NCI-H1417 (cell line): Measurements from ENCODE around the gene PCSK6.
"Not testable (repeated sequence)": the region's sequence is repeated elsewhere in the genome, so short reads cannot be mapped to it uniquely, and the experiment has no call there.

Experiments
- DNase-seq, 3 experiments: peaks; one replicate each; lab custom pipeline; 2025; lab: John Stamatoyannopoulos, UW

The PCSK6 gene

GRCh38 chr15:101376615-101377395 is 112.7 kb downstream of the PCSK6 start:
- no peak for DNase-seq

DNA sequence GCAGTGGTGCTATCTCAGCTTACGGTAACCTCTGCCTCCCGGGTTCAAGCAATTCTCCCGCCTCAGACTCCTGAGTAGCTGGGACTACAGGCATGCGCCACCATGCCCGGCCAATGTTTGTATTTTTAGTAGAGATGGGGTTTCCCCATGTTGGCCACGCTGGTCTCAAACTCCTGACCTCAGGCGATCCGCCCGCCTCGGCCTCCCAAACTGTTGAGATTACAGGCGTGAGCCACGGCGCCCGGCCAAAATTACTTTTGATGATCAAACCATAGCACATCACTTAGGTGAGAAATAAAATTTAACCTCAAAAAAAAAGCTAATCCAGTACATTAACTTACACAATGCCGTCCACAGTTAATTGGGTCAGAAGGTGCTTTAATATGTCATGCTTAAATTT is 114.5 kb downstream of the PCSK6 start:
- not testable (repeated sequence) for DNase-seq

- no peak for DNase-seq
Observed at GRCh38 chr15:101374326-101374725, 115.2 kb downstream of the PCSK6 start.

DNA sequence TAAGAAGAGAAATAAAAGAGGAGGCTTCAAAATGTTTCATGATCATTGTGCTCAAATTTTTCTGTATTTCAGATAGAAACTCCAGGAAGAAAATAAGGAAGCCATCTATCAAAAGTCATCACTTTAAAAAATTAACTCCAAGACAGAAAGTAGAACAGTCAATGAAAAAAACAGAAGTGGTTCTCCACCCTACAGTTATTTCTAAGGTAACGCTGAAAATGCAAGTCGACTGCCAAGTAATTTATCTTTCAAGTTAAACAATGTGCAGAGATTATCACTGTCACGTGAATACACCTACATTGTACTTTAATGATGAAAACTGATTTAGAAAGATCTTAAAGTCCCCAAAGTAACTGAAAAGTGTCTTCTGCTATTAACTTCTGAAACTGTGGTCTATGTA is 115.9 kb downstream of the PCSK6 start:
- no peak for DNase-seq

DNA sequence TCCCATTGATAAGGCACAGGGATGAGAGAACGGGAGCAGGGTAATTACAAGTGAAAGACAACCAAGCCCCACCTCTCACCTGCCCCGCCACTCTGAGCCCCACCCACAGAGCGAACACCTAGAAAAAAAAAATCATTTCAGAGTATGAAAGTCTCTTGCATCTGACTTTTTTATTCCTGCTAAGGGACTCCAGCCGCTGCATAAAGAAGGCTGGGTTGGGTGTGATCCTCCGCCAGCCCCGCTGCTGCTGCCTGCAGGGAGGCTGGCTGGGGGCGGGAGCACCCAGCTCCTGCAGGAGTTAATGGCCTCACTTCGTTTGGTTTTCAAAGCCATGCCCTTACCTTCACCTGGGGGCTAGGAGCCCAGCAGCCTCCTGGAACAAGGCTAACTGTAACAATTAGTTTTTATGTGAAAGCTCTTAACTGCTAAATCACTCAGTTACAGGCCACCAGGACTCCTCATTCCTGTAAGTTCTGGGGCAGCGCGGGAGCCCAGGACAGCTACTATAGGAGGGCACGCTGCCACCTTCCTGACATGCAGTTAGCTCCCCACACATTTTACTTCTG is 116.5 kb downstream of the PCSK6 start:
- DNase-seq = peak in 2 of 3 experiments; percentile 19 to 22

DNA sequence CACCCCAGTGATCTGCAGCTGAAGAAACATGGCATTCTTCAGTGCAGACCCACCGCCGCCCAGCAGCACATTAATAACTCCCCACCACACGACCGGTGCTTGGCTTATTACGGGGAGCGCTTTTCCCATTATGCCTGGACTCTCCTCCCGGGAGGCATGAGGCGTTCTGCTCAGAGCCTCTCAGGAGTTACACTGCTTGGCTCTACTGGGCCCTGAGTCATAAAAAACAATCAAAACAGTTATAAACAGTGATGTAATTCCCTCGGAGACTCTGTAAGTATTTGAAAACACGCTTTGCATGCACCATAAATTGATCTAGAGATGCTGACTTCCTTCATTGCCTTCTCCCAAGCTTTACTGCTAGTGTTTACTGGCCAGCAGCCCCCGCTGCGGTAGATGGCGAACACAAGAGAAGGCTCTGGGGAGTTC is 117.3 kb downstream of the PCSK6 start:
- no peak for DNase-seq

- DNase-seq = no peak
Observed at GRCh38 chr15:101371519-101371918, 118.0 kb downstream of the PCSK6 start.

DNA sequence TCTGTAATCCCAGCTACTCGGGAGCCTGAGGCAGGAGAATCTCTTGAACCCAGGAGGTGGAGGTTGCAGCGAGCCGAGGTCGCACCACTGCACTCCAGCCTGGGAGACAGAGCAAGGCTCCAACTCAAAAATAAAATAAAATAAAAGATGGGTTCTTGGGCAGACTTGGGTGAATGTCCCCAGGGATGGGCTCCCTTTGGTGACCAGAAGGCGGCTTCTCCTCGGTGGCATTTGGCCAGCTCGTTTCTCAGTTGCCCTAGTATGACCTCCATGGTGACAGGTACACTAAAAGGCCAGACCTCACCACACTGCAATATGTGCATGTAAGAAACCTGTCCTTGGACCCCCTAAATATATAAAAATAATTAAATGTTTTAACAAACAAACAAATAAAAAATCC is 118.4 kb downstream of the PCSK6 start:
- no peak for DNase-seq

GRCh38 chr15:101370330-101371024 is 119.0 kb downstream of the PCSK6 start:
- no peak for DNase-seq

- no peak for DNase-seq
Observed at GRCh38 chr15:101369676-101370075, 119.8 kb downstream of the PCSK6 start.

GRCh38 chr15:101368861-101369642 is 120.5 kb downstream of the PCSK6 start:
- DNase-seq = no peak

DNA sequence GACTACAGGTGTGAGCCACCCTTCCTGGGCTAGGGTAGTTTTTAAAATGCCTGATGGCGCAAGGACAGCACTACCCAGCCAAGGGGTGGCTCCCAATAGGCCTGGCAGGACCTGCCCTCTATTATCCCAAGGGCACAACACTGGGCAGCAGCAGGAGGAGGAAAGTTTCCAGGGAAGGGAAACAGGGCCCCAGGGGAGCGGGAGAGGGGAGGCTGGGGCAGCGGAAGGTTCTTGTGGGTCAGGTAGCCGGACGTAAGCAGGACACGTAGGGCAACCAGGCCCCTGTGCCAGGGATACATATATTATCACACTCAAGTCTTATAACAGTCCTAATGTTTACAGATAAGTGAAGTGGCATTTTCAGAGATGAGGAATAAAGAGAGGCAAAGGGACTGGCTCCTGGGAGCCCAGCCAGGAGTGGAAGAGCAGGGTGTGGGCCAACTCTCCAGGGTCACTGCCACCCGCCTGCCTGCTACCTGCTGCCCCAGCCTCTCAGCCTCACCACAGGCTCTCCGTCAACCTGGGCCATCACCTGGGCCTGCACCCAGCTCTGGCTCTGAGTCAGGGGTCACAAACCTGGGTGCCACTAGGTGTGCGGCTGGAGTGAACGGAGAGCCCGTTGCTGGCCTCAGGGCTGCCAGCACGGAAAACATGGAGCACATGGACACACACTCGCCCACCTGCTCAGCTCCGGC is 121.3 kb downstream of the PCSK6 start:
- DNase-seq = no peak

GRCh38 chr15:101366853-101367252 is 122.7 kb downstream of the PCSK6 start:
- no peak for DNase-seq

GRCh38 chr15:101362986-101363566 is 126.4 kb downstream of the PCSK6 start:
- no peak for DNase-seq

DNA sequence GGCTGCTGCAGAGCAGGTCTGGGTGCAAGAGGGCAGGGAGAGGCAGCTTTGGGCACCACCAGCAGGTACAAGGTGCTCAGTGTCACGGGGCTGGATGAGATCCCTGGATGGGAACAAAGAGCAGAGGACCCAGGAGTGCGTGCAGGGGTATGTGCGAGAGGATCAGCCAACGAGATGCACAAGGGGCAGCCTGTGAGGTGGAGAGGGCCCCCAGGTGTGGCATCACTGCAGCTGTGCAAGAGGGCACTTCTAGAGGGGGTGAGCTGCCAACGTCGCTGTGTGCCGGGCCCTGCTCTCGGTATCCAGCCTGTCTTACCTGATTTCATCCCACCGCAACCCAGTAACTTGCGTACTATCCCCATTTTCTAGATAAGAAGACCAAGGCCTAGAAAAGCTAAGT is 127.1 kb downstream of the PCSK6 start:
- no peak for DNase-seq

DNA sequence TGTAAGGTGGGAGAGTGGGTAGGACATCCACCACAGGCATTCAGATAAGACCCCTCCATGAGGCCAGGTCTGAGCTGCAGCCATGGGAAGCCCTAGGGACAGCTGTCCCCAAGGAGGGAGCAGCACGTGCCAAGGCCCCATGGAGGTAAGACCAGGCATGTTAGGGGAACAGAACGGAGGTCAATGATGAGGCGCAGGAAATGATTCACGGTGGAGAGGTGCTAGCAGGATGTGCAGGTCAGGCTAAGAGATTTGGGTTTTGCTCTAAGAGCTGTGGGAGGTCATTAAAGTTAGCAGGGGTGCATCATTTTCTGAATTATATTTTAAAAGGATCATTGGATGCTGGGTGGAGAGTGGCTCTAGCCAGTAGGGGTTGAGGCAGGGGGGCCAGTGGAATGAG is 128.1 kb downstream of the PCSK6 start:
- no peak for DNase-seq

DNA sequence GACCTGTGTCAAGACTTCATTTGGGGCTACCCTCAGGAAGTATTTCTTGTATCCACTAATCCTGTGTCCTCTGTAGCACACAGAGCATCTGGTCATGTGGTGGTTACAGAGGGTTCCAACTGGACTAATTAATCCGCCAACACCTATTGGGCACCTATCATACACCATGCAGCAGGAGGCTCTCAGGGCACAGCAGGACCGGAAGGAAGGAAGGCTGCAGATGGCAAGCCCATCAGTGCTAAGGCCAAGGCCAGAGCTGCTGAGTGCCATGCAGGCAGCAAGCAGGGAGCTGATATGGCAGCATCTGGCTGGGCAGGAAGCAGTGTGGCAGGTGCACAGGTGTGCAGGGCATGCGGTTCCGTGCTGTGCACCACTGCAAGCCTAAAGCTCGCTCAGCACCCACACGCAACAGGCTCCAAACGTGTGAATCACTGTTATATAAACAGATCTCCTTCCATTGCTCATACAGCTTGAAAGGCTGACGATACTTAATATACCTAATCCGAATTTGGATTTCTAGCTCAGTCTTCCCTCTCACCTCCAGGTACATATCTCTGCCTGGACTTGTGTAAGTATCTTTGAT is 130.1 kb downstream of the PCSK6 start:
- DNase-seq = peak in 2 of 3 experiments; percentile 63 to 85

- DNase-seq = no peak
Observed at GRCh38 chr15:101358895-101359294, 130.6 kb downstream of the PCSK6 start.

DNA sequence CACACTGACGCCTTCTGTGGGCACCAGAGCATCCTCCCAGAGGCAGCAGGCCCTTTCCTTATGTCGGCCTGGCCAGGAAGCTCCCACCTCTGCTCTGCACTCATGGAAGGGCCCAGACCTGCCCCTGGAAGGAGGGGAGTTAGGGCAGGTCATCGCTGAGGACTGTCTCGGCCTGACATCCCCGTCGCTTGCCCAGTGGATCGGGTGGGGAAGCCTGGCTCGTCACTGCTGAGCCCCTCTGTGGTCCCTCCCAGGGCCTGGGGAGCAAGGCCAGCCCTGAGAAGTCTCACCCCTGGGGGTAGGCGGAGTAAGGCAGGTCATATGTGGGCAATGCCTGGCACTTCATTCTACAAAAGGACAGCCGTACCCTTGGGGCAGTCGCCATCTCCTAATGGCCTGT is 131.6 kb downstream of the PCSK6 start:
- no peak for DNase-seq

DNA sequence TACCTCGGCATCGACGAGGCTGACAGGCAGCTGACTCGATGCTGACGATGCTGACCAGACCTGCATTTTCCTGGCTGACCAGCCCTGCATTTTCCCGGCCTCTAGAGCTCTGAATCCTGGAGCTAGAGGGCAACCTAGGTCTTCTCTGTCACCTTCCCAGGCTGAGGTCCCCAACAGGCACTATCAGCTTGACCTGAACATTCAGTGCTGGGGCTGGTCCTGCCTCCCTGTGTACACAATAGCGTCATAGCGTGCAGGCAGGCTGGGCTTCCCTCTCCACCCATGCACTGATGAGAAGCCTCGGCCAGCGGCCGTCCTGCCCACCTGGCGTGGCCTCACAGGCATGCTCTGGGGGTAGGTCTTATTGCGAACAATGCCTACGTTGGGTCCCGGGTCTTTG is 132.2 kb downstream of the PCSK6 start:
- no peak for DNase-seq
